Activated CD4-positive, alpha-beta T cell treated with anti-CD3 and anti-CD28 coated beads for 48 hours (primary cell): Measurements from ENCODE around the gene FAM118A.
"Not testable (repeated sequence)": the region's sequence is repeated elsewhere in the genome, so short reads cannot be mapped to it uniquely, and the experiment has no call there.

ENCODE experiments used
- DNase-seq: peaks from one replicate; pipeline ENCODE4 v3.0.0-alpha.2; 2020

FAM118A gene

DNA sequence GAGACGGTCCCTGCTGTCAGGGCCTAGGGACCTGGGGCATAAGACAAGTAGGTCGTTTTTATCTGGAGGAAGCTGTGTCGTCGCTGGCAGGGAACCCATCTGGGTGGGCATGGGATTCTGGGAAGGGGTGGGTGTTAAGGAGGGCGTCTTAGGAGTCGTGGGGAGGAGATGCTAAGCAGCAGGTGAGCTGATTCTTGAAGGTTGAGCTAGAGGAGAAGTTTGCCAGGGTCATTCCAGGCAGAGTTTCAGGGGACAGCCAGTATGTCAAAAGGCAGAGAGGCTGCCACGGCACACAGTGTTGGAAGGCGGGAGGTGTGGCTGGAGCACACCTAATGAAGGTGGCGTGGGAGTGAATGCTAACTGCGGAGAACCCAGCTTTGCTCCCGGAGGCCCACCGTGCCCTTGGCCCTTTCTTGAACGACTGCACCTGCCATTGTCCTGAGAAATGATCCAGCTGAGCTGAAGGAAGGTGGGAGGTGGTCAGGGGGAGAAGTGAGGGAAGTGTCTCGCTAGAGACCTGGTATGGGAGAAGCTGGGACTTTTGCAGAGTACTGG is 1.3 kb downstream of the FAM118A start:
- DNase-seq = no peak

DNA sequence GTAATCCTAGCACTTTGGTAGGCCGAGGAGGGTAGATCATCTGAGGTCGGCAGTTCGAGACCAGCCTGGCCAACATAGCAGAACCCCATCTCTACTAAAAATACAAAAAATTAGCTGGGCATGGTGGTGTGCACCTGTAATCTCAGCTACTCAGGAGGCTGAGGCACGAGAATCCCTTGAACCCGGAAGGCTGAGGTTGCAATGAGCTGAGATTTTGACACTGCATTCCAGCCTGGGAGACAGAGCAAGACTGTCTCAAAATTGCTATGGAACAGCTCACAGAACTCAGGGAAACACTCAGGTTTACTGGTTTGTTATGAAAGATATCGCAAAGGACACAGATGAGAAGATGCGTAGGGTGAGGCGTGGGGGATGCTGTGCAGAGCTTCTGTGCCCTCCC is 2.7 kb downstream of the FAM118A start:
- DNase-seq = no peak

DNA sequence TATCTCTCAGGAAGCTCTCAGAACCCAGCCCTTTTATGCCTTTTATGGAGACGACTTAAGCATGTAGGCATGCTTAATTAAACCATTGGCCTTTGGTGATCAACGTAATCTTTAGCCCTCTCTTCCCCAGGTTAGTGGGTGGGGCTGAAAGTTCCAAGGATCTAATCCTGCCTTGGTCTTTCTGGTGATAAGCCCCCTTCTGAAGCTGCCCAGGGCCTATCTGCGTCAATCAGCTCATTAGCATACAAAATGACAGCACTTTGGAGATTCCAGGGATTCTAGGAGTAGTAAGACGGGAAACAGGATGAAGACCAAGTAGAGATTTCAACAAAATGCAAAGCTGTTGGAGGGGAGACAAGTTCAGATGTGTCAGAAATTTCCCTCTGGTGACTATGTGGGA is 3.1 kb downstream of the FAM118A start:
- no peak for DNase-seq

DNA sequence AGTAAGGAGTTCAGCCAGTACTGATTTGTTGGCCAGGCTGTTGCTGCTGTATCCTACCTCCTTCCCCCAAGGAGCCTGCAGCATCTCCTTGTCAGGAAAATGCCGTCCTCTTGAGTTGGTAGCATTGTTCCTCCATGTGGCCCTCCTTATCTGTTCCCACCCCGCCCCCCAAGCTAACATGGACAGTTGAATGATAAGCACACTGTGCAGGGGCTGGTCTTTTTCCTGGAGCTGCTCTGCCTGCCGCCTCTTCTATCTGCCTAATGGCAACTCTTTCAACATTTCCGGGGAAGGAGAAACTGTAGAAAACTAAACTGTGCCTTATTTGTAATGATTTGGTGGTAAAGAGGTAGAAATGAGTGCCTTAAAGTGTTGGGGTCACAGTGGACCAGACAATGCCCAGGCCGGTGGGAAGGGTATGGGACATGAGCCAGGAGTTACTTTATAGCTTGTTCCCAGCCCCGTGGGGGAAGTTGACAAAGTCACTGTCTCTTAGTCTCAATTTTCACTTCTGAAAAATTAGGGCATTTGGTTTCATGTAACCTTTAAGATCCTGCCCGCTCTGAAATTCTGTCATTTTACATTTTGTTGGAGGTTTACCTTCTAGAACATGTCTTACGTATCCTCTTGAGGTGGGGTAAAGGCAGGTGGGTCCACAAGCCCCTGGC is 4.5 kb downstream of the FAM118A start:
- no peak for DNase-seq

DNA sequence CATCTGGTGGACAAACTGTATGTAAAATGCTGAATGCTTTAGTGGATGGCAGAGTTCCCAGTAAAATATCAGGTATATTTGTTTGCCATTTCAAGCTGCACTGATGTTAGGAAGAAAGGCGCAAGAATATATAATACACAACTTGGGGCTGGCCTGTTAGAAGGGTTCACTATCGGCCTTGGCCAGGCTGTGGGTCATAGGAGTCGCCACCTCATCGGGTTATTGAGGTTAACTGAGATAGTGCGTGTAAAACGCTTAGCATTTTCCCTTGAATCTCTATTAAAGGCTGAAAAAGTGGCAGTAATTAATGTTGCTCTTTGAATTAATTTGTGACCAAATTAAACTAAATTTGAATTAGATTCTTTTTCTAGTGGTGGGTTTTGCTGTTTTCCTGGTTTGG is 5.1 kb downstream of the FAM118A start:
- DNase-seq = no peak

DNA sequence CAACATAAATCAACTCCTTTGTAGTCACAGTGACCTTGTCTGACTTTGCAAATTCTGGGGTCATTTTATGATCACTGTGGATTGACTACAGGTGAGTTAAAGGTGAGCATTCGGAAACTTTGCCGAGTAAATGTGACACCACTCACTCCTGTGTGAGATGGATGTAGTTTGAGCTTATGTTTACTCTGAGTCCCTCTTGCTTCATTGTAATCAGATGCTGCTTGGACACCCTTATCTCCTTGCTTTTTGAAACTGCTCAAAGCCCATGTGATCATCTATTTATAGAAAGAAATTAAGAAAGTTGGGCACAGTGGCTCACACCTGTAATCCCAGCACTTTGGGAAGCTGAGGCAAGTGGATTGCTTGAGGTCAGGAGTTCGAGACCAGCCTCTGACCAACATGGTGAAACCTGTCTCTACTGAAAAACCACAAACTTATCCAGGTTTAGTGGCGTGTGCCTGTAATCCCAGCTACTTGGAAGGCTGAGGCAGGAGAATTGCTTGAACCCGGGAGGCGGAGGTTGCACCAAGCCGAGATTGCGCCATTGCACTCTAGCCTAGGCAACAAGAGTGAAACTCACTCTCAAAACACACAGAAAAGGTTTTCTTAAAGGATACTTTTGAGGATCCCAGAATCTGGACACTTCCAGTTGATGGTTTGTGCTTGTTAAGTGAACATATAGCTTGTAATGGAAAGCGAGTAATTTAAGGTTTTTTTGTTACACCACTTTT is 7.2 kb downstream of the FAM118A start:
- DNase-seq = no peak

DNA sequence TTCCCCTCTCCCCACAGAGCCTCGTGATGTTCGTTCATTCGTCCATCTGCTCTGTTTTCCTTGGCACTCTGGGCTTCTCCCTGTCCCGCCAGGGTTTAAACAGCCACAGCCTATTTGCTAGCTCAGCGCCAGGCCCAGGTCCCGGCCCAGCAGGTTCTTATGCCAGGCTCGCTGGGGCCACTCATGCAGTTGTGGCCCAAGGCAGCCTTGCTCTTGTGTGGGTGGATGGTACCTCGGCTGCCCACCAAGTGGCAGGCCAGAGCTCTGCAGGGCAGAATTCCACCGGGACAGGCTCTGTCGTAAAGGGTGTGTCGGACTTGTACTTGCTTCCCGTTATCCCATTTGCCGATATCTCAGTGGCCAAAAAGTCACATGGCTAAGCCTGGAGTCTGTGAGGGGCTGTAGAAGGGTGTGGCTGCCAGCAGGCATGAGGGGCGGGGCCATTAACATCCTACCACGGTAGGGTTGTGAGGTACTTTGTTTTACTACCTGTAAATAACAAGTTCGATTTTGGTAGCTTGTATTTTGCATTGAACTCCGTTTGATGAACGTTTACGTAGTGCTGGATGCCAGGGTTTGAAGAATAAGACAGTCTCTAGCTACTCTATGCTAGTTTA is 7.9 kb downstream of the FAM118A start:
- DNase-seq = no peak

DNA sequence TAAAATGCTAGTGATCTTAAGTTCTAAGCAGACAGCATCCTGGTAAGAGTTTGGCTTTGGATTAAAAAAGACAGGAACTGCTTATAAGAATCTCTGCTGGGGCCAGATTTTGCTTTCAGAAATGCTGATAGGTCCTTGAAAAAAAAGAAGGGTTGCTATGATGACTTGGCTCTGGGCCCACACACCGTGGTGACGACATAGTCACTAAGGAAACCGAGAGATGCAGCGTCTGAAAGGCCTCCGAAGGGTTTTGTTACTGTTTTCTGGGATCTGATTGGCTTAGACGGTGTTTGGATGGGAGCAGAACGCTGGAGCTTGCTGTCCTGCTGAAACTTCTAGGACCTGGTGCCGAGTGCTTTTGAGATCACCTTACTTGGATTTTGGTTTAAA is 8.4 kb downstream of the FAM118A start:
- DNase-seq = peak; percentile 91

DNA sequence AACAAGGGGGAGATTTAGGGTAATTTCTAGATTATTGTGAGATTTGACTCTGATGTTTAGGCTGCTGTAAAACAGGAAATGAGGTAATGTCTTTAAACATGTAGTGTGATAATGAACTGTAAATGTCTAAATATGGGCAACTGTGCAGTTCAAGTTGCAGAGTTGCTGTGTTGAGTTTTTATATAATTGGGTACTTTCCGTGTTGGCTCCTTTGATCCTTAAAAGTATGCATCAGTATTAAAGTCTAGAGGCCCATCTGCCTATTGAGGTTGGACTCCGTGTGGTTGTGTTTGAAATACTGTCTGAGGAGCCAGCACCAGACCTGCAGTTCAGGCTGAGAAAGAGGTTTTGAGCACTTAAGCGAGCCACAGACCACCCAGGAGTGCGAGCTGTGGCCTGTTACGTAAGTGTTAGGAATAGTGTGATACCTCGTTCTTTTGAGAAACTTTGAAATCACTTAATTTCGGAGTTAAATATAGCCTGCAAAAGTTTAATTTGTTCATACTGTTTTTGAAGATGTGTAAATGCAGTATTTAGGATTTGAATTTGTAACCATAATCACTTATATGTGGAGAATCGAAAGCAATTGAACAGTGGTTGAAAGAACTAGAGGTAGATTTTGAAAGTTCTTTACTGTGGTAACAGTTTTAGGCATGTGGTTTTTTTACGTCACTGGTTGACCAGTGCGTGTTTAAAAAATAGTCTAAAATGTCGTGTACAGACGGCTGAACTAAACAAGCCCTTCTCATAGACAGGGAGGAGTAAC is 9.0 kb downstream of the FAM118A start:
- DNase-seq = peak; percentile 37

DNA sequence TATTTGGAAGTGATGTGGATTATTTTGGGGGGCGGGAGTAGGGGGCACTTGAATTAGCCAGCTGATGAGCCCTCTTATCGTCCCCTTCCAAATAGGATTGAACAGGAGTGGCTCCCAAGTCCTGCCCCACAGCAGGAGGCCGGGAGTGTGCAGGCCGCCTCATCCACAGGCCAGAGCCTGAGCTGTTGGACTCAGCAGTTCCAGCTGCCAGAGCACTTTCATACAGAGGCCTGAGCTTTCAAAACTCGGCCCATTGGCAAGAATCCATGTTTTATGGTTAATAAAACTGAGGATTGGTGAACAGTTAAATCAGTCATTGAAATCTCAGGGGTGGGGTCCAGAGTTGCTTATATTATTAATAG is 9.6 kb downstream of the FAM118A start:
- no peak for DNase-seq

DNA sequence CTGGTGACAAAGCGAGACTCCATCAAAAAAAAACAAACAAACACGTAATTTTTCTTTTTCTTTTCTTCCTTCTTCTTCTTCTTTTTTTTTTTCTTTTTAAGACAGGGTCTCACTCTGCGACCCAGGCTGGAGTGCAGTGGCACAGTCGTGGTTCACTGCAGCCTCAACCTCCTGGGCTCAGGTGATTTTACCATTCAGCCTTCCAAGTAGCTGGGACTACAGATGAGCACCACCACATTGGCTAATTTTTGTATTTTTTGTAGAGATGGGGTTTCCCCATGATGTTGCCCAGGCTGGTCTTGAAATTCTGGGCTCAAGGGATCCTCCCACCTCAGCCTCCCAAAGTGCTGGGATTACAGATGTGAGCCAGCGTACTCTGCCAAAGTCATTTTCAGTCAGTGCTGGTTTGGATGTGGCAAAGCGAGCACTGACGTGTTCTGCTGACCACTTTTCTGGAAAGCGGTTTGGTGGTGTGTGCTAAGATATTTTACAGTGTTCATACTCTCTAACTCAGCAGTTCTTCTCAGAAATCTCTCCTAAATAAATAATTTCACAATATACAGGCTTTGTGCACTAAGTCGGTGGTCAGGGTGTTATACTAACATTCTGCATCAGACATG is 10.7 kb downstream of the FAM118A start:
- DNase-seq = no peak

DNA sequence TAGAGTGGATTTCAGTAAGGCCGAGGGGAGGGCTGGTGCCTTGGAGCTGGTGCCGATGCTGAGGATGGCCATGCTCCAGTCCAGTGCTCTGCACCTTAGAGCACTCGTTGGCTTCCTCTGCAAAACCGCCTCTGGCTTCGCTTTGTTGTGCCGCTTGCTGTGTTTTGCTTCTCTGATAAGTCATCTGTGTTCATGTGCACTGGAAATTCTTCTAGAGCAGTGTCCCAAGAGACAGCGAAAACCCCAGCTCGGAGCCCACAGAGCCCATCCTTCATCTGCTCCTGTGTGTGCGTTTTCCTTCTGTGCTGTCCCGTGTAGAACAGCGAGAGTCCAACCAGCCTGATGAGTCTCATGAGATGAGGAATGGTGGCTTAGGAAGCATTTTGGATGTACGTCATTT is 12.1 kb downstream of the FAM118A start:
- DNase-seq = no peak

DNA sequence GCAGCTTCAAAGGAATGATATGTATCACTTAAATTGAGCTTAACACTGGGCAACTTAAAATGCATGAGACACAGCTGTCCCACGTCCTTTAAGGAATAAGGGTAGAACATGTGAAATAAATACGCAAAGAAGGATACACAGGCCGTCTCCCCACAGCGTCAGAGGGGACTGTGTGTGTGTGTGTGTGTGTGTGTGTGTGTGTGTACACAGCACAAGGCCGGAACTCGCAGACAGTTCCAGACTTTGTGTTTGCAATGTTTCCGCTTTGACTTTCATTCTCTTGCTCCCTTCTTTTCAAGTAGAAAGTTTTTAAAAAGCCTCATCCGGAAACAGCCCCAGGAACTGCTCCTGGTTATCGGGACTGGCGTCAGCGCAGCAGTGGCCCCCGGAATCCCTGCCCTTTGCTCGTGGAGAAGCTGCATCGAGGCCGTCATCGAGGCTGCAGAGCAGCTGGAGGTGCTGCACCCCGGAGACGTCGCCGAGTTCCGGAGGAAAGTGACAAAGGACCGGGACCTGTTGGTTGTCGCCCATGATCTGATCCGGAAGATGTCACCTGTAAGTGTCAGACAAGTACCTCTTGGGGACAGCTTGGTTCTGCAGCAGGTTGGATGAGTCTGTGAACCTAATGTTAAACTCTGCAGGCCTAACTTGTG is 13.3 kb downstream of the FAM118A start:
- no peak for DNase-seq

DNA sequence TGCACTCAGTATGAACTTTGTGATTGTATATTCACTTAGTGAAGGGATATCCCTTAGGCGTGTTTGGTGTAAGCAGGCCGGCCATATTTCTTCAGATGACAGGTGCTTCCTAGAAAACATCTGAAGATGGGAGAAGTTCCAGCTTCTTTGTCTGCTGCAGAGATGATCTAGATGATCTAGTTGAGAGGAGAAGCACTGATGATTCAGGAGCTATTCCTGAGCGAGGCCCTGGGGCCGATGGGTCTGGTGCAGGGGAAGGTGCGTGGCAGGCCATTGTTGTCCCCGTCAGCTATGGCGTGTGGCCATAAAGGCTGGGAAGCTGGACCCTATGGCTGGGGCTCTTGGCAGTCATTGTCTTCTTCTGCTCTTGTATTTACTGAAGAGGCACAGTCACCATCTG is 14.0 kb downstream of the FAM118A start:
- DNase-seq = no peak

DNA sequence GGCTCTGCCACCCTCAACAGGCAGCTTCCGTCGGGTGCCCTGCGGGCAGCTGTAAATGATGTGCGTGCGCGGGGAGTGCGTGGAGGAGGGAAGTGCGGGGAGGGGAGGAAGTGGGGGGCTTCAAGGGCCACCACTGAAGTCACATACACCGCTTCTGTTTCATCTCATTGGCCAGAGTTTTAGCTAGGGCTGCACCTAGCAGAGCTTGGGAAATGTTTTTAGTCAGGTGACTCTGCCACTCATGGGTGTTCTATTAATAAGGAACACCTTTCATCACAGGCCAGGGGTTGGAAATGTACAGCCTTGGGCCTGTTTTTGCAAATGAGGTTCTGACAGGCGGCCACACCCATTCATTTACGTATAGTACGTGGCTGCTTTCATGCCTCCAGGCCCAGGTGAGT is 14.6 kb downstream of the FAM118A start:
- no peak for DNase-seq

DNA sequence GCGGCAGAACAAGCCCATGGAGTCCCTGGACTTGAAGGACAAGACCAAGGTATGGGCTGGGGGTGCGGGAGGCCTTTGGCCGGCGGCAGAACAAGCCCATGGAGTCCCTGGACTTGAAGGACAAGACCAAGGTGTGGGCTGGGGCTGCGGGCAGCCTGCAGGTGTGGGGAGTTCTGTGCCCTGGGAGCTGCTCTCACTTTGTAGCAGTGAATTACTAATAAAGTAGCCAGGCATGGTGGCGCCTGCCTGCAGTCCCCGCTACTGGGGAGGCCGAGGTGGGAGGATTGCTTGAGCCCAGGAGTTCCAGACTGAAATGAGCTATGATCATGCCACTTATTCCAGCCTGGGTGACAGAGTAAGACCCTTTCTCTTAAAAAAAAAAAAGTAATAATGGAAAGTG is 18.5 kb downstream of the FAM118A start:
- DNase-seq = not testable (repeated sequence)

DNA sequence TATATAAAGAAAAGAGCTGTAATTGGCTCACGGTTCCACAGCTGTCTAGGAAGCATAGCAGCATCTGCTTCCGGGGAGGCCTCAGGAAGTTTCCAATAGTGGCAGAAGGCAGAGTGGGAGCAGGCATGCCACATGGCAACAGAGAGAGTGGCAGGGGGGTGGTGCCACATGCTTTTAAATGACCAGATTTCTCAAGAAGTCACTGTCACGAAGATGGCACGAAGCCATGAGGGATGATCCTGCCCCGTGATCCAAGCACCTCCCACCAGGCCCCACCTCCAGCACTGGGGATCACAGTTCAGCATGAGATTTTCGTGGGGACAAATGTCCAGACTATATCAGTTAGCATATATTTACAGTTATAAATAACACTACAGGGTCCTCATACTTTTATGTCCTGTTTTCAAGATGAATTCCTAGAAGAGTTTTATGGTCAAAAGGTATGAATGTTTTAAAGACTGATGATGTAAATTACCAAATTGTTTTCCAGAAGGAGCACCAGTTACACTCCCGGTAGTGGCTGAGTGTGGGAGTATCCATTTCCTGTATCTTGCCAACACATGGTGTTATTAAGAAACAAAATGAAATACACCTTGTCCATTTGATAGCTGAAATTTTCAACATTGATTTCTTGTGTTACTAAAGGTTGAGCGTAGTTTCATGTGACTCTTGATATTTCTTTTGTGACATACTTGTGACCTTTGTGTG is 19.2 kb downstream of the FAM118A start:
- DNase-seq = no peak

DNA sequence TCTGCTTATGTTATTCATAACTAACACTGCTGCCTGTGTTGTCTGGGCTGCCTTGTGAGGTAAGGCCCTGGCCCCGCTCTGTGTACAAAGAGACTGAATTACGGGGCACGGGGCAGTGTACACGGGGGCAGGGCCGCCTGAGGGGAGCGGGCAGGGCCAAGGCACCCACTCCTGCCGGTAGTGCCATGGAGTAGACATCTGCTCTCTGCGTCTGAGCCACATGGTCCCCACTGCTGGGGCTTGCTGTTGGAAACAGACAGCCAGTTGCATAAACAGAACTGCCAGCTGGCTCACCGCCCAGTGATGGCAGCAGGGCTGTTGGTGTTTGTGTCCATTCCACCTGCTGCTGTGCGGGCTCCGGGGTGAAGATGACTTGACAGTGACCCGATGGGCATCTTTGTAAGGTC is 19.8 kb downstream of the FAM118A start:
- DNase-seq = no peak

DNA sequence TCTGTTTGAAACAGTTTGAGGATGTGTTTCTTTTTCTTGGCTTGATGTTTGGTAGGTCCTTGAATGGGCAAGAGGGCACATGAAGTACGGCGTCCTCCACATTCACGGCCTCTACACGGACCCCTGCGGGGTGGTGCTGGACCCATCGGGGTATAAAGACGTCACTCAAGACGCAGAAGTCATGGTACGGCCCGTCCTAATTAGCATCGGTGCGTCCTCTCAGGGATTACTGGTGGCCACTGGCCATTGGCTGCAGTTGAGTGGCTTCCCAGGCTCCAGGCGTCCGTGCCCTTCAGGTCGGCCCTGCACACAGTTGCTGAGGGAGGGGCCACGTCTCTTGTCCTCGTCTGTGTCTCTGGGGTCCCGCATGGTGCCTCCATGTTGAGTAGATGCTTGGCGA is 20.8 kb downstream of the FAM118A start:
- no peak for DNase-seq

DNA sequence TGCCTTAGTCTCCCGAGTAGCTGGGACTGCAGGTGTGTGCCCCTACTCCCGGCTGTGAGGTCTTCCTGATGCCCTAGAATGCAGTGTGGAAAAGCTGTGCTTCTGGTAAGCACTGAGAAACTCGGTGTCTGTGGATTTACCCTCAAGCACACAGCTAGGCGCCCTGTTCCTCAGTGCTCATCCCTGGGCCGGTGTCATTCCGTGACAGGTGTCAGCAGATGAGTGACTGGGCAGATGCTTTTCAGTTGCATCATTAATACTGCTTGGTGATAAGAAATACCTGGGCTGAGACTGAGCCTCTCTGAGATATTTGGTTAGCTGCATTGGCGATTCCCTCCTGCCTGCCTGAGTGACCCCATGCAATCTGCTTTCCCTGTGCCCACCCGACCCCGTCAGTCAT is 21.8 kb downstream of the FAM118A start:
- DNase-seq = no peak

DNA sequence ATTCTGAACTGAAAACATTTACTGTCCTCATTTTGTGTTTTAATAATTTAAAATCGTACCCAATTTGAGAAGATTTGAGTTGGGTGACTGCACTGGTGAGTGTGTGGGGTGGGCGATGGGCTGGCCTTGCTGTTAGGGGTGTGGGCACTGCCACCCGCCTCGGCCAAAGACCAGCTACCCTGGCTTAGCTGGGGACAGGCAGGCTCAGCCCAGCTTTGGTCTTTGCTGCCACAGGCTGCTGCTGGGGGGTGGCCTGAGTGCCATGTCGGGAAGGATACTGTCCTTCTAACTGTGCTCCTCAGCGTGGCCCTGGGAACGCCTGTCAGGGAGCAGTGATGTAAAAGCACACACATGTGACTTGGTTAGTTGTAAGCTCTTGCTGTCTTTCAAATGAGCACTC is 22.3 kb downstream of the FAM118A start:
- no peak for DNase-seq

DNA sequence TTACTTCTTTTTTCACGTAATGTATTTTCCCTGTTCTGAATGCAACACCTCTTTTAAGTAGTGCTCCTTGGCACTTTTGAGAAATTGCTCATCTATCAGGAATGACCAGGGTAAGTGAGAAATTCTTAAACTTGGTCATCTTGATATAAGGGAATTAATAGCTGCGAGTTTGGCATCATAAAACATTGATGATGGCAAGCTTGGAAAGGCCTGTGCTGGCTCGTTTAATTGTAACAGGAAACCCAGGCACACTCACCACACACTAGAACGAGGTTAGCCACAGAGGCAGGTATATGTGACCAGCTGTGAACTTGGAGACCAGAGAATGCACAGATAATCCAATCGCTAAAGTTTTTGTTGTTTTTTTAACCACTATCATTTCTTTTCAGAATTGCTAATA is 24.3 kb downstream of the FAM118A start:
- DNase-seq = no peak
